ENCODE results near the gene KLHL22. TPM values are rescaled to one million over a fixed set of nuclear protein-coding genes. Genes with fewer than 3 reads are reported as not detected.

The KLHL22 gene
- total RNA-seq, 1 donor: 36.9 TPM

- Histone ChIP-seq H2AFZ (ENCODE audit: low read length) (no peak overlapping the region), H3K4me2 (ENCODE audit: insufficient read depth, low read length) (no peak overlapping the region), H3K27ac (ENCODE audit: low read depth, low read length) (no peak overlapping the region), H3K79me2 (ENCODE audit: insufficient read depth, low read length) (no peaks in the 10 kb centered on the region), H3K27me3 (ENCODE audit: insufficient read depth, low read length) (no peaks in the 10 kb centered on the region), H3K4me3 (ENCODE audit: insufficient read depth, low read length) (no peak overlapping the region), H3K9me3 (ENCODE audit: low read depth, low read length) (no peaks in the 10 kb centered on the region), H4K20me1 (ENCODE audit: insufficient read depth, low read length) (no peaks in the 10 kb centered on the region), H3K36me3 (ENCODE audit: insufficient read depth, low read length) (peaks cover 29% of the 10 kb centered on the region), H3K4me1 (ENCODE audit: insufficient read depth, low read length) (no peaks in the 10 kb centered on the region)
- peak; percentile 73 for DNase-seq (ENCODE audit: insufficient read length, low spot score, missing footprints)
- TF ChIP-seq CTCF (IDR thresholded peaks at IDR 0.05; ENCODE audit: extremely low read depth, low read depth, low read length): no peak
These were observed 47.0 kb downstream of the KLHL22 start for GRCh38 chr22:20448630-20449029.

- Histone ChIP-seq H2AFZ (ENCODE audit: low read length) (no peak overlapping the region), H3K27ac (ENCODE audit: low read depth, low read length) (no peak overlapping the region), H3K27me3 (ENCODE audit: insufficient read depth, low read length) (no peaks in the 10 kb centered on the region), H4K20me1 (ENCODE audit: insufficient read depth, low read length) (no peaks in the 10 kb centered on the region), H3K79me2 (ENCODE audit: insufficient read depth, low read length) (no peaks in the 10 kb centered on the region), H3K9me3 (ENCODE audit: low read depth, low read length) (no peaks in the 10 kb centered on the region), H3K4me2 (ENCODE audit: insufficient read depth, low read length) (no peak overlapping the region), H3K36me3 (ENCODE audit: insufficient read depth, low read length) (peaks cover 31% of the 10 kb centered on the region), H3K4me3 (ENCODE audit: insufficient read depth, low read length) (no peak overlapping the region), H3K4me1 (ENCODE audit: insufficient read depth, low read length) (no peaks in the 10 kb centered on the region)
- DNase-seq (ENCODE audit: insufficient read length, low spot score, missing footprints): no peak
- TF ChIP-seq CTCF (IDR thresholded peaks at IDR 0.05; ENCODE audit: extremely low read depth, low read depth, low read length): no peak
These were observed 49.1 kb downstream of the KLHL22 start for GRCh38 chr22:20446383-20446970.

DNA sequence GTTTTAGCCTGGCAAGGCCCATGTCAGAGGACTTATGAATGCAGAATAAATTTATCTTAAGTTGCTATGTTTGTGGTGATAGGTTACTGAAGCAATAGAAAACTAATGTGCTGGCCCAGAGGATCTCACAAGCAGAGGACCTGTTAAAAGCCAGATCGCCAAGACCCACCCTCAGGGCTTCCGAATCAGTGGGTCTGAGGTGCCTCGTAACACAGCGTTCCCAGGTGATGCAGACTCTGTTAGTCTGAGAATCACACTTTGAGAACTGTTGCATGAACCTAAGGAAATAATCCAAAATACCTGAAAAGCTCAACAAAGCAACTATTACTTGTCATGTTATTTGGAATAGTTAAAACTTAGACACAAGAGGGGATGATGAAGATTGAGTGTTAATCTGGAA, 51.3 kb downstream of the KLHL22 start:
- Histone ChIP-seq H3K4me3 (ENCODE audit: insufficient read depth, low read length) (no peak overlapping the region), H3K27me3 (ENCODE audit: insufficient read depth, low read length) (no peaks in the 10 kb centered on the region), H3K4me2 (ENCODE audit: insufficient read depth, low read length) (no peak overlapping the region), H3K4me1 (ENCODE audit: insufficient read depth, low read length) (peaks cover under 1% of the 10 kb centered on the region), H3K79me2 (ENCODE audit: insufficient read depth, low read length) (no peaks in the 10 kb centered on the region), H4K20me1 (ENCODE audit: insufficient read depth, low read length) (peaks cover 6% of the 10 kb centered on the region), H3K27ac (ENCODE audit: low read depth, low read length) (no peak overlapping the region), H3K36me3 (ENCODE audit: insufficient read depth, low read length) (peaks cover 31% of the 10 kb centered on the region), H3K9me3 (ENCODE audit: low read depth, low read length) (no peaks in the 10 kb centered on the region), H2AFZ (ENCODE audit: low read length) (no peak overlapping the region)
- DNase-seq (ENCODE audit: insufficient read length, low spot score, missing footprints): peak; percentile 51
- no peak for TF ChIP-seq CTCF (IDR thresholded peaks at IDR 0.05; ENCODE audit: extremely low read depth, low read depth, low read length)

DNA sequence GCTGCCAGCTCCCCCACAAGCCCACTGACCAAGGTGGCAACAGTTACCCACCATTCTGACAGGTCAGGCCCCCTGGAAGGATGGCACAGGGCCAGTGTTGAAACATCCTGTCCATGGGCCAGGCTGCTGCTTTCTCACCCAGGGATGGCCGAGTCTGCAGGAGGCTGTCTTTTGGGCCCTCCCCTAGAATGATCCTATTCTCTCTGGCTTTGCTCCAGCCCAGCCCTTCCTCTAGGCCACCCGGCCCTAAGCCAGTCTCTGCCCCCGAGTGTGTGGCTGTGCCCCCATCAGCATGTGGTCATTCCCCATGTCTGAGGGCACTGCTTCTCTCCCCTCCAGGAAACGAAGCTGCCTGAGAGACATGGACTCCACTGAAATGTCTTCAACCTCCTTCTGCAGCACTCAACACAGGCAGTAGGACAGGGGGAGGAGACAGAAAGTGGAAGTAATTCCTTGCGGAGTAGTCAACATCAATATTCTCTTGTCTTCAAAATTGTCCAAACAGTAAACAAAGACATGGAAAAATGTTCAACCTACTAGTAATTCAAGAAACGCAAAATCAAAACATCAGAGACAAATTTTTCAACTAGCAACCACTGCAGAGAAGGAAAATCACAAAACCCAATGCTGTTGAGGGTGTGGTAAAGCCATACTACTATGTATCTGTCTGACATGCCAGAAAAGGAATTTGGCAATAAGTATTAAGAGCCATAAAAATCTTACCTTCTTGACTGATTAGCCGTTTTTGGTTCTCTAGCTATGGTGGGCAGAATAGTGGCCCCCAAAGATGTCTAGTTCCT, 52.9 kb downstream of the KLHL22 start:
- Histone ChIP-seq H2AFZ (ENCODE audit: low read length) (no peak overlapping the region), H3K27me3 (ENCODE audit: insufficient read depth, low read length) (no peaks in the 10 kb centered on the region), H3K79me2 (ENCODE audit: insufficient read depth, low read length) (no peaks in the 10 kb centered on the region), H3K36me3 (ENCODE audit: insufficient read depth, low read length) (peaks cover 31% of the 10 kb centered on the region), H3K4me2 (ENCODE audit: insufficient read depth, low read length) (no peak overlapping the region), H3K9me3 (ENCODE audit: low read depth, low read length) (no peaks in the 10 kb centered on the region), H3K27ac (ENCODE audit: low read depth, low read length) (no peak overlapping the region), H4K20me1 (ENCODE audit: insufficient read depth, low read length) (peaks cover 6% of the 10 kb centered on the region), H3K4me3 (ENCODE audit: insufficient read depth, low read length) (no peak overlapping the region), H3K4me1 (ENCODE audit: insufficient read depth, low read length) (peaks cover 11% of the 10 kb centered on the region)
- TF ChIP-seq CTCF (IDR thresholded peaks at IDR 0.05; ENCODE audit: extremely low read depth, low read depth, low read length): no peak
- peak; percentile 80 for DNase-seq (ENCODE audit: insufficient read length, low spot score, missing footprints)
